ENCODE results near the gene GYPC.
"Not testable (repeated sequence)": the region's sequence is repeated elsewhere in the genome, so short reads cannot be mapped to it uniquely, and the experiment has no call there.

The GYPC gene

GRCh38 chr2:126699716-126700581 is 44.0 kb downstream of the GYPC start:
- no peak for DNase-seq

GRCh38 chr2:126700677-126701076 is 44.7 kb downstream of the GYPC start:
- no peak for DNase-seq

DNA sequence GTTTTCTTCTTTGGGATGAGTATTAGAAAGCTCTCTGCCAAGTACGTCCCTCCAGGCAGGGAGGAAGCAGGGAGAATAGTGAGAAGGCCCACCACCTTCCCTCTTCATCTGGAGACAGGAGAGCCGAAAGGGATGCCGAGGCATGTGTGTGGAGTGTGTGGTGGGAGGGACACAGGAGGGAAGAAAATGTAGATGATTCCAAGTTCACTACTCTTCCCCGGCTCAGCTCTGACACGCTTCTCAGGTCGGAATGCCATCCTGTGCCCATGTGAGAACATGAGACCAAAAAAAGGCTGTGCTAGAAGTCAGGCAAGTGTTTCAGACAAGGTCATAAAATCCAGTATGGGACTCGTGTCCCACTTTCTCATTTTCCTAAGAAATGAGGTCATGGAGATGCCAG is 47.4 kb downstream of the GYPC start:
- no peak for DNase-seq

DNA sequence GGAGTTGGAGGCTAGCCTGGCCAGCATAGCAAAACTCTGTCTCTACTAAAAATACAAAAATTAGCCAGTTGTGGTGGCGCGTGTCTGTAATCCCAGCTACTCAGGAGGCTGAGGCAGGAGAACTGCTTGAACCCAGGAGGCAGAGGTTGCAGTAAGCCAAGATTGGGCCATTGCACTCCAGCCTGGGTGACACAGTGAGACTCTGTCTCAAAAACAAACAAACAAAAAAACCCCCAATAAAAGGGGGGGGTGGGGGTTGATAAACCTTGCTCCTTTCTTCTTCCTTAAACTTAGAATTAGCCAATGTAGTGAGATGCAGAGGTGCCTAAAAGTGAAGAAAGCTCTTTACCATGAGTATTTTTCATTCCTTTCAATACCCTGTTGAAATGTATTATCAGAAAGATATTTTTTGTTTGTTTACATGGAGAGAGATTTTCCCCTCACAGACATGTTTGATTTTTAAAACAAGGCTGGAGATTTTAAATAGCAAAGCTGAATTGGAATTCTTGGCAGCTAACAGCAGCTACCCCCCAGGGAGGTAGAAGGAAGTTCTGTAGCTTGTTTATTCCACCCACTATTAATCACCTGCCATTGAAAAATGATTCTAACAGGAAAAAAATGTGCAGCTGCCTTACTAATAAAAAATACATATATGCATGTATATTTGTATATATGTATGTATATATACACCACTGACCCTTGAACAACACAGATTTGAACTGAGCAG is 48.6 kb downstream of the GYPC start:
- DNase-seq, result no peak

DNA sequence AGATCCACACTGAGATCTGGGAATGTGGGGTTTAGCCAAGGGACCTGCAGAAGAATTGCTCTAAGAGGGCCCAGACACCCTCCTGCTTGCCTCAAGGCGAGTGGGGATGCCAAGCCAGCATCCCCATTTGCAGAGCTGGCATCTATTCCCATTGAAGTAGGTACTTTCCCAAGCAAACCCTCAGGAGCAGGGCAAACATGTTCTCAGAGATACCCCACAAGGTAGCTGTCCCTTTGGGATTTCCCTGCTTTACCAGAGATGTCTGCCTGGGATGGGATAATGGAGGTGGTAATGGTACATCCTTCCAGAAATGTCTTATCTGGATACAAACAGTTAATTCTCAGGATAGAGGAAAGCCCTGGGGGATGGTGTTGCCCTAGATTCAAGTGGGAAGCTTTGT is 51.2 kb downstream of the GYPC start:
- no peak for DNase-seq

DNA sequence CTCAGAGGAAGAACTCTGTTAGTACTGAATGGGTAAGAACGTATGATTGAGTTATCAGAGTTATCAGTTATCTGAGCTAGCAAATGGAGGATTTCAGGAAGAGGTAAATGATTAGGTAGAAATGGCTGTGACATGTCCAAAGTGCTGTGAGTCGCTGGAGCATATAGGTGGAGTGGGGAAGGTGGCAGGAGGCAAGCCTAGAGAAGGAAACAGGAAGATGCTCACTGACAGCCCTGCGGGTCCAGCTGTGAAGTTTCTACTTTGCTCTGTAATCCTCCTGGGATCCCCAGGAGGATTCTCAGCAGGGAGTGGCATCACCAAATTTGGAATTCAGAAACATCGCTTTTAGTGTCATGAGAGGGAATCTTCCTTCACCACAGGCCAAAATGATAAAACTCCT is 52.0 kb downstream of the GYPC start:
- DNase-seq, result no peak

GRCh38 chr2:126714191-126714965 is 58.4 kb downstream of the GYPC start:
- no peak for DNase-seq

DNA sequence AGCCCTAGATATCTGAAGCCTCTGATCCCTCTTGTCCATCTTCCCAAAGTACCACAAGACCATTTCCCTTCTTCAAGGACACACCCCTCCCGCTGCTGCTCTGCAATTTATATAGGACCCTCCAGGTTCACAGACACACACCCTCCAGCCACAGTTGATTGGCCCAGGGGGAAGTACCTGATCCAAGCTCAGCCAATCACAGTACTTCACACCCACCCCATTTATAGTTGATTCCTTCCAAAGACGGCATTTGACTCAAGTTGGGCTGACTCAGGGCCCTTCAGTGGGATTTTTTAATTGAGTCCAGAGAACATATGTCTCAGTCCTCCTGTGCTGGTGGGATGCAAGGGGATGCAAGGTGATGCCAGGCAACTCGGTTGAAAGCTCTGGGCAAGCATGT is 59.2 kb downstream of the GYPC start:
- no peak for DNase-seq

DNA sequence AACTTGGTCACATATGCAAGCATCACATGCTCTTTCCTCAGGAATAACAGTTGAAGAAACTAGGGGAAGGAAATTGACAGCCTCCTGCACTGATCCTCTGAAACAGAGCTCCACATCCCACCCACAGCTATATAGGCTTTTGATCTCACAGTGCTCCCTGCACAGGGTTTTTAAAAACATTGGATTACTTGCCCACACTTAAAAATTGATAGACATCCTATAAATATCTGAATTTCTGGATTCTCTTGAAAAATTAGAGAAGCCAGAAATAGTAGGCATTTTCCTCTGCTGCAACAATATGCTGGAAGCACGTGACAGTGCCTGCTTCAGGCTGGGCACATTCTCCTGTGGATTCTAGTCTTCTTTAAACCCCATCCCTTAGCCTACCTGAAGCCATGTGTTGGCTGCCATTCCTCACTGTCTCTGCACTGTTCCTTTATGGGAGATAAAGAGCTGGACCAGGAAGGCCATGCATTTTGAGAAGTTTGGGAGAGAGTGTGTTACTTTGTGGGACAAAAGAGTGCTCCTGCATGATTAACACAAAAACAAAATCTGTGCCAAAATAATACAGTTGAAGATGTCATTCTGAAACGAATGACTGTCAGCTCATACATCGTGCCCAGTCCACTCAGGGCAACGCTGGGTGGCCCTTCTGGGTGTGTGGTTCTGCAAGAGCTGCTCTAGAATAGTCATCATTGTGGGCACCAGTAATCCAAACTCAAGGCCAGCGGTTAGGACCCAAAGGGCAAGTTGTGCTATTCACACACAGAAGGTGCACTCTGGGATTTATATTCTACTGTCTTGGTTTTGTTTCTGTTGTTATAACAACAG is 59.8 kb downstream of the GYPC start:
- no peak for DNase-seq

DNA sequence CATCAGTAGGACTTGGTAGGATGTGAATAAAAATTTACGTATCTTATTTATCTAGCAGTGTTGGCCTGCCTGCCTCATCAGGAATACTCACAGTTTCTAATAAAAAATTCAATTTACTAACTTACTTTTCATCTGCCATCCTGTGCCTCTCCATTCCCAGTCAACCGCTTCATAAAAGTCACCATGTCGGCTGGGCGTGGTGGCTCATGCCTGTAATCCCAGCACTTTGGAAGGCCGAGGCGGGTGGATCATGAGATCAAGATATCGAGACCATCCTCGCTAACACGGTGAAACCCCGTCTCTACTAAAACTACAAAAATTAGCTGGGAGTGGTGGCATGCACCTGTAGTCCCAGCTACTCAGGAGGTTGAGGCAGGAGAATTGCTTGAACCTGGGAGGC is 61.3 kb downstream of the GYPC start:
- not testable (repeated sequence) for DNase-seq

DNA sequence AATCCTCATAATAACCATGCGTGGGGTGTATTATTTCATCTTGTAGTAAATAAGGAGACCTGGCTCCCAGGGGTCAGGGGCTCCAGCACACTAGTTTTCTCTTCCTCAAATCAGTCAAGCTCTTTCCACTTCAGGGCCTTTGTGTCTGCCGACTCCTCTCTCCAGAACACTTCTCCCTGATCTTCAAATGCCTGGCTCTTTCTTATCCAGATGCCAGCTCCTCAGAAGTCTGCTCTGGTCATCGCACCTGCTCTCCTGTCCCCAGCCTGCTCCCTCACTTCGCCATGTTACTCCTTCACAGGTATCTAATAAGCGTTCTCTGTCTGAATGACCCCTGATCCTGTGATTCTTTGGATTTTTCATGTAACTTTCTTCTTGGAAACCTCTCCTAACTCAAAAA is 62.0 kb downstream of the GYPC start:
- no peak for DNase-seq

GRCh38 chr2:126719191-126719832 is 63.4 kb downstream of the GYPC start:
- DNase-seq, result no peak

GRCh38 chr2:126719833-126720351 is 63.9 kb downstream of the GYPC start:
- no peak for DNase-seq

DNA sequence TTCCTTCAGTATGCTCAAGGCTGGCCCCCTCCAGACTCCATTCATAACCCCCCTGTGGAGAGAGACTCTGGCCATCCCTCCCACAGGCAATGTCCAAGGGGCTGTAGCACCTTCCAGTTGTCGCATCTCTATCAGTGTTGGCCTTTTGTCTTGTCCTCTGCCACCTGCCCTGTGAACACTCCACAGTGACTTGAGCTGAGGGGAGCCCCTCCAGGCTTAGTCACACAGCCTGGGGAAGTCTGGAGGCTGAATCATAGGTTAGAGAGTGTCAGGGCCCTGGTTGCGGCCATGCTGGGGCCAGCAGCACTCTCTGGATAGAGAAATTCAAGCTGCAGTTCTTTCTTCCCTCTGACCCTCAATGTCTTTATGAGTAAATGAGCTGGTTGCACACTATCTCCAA is 64.7 kb downstream of the GYPC start:
- no peak for DNase-seq

DNA sequence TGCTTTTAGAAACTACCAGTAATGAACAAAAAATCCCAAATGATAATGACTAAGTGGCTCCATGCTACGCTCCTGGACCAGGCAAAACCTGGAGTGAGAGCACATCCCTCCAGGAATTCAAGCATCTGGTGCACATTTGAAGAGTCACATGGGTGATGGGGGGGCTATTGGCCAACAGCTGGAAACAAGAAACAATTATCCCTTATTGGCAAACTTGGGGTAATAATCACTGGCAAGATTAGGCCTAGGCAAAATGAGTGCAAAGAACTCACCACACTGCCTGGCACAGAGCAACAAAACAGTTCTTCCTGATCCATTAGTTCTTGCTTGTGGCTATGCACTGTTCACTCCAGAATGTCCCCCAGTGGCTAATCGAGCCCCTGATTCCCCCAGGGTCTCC is 66.1 kb downstream of the GYPC start:
- no peak for DNase-seq

DNA sequence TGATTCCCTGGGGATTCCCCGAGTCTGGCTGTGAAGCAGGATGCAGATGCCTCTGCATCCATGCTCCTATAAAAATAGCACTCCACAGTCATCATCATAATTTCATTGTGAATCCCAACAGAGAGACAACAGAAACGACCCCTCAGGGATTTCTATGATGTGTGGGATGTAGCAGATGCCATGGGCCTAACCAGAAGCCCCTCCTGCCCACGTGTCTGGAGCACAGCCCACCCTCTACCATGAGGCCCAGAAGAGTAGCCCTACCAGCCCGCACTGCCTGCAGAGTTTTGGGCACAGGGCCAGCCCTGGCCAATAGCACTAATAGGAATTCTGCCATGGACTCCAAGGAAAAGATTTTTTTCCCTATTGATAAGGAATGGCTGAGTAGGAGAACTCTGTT is 66.6 kb downstream of the GYPC start:
- no peak for DNase-seq

DNA sequence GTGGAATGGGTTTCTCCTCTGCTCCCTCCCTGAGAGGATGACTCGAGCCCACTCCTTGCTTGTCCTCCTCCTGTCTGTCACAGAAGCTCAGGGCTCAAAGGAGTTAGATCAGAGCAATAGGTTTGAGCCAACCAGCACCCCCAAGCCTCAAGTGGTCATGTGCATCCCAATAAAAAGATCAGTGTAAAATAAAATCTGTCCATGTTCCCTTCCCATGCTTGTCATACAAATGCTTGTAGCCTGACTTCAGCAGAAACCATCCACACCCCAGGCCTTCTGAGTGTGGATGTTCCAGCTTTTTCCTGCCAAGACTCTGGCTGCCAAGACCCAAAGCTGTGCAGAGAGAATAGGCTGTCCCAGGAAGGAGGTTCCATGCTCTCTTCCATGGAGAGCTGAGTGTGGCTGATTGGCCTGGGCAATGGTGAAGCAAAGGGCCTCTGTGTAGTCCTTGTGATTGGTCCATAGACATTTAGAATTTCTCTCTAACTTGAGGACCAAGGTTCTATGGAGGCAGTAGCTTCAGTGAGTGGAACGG is 67.4 kb downstream of the GYPC start:
- no peak for DNase-seq

- DNase-seq, result no peak
Observed at GRCh38 chr2:126725580-126725979, 69.6 kb downstream of the GYPC start.

- no peak for DNase-seq
Observed at GRCh38 chr2:126729896-126730295, 73.9 kb downstream of the GYPC start.

DNA sequence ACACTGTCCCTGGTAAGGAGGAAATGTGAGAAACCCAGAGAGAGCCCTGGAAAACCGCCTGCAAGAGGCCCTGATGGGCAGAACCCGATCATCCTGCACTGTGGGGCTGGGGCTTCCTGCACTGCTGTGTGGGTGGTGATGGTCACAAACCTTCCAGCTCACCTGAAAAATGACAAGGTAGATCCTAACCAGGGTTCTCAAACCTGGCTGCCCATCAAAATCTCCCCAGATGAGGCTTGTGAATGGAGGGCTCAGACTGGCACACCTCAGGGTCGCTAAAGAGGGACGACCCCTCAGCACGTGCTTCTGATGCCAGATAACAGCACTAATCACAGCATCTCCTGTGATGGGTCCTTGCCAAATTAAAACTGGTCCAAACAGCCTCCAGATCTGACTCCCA is 74.7 kb downstream of the GYPC start:
- no peak for DNase-seq

GRCh38 chr2:126731353-126731752 is 75.4 kb downstream of the GYPC start:
- no peak for DNase-seq

Data from CD4-positive, alpha-beta T cell treated with Interleukin-1 beta for 1 hour (primary cell).